Thoracic aorta (tissue), 2 donors: ENCODE measurements around the gene SHH. TPM values are rescaled to one million over a fixed set of nuclear protein-coding genes. Genes with fewer than 3 reads are reported as not detected.
"Not testable (repeated sequence)": the region's sequence is repeated elsewhere in the genome, so short reads cannot be mapped to it uniquely, and the experiment has no call there.

Experiments used
- ATAC-seq: fragments of 150-250 bp; one replicate; pipeline ENCODE4 v1.8.0; 2017; ENCODE audit warnings: low read depth; ENCODE audit not compliant: insufficient number of reproducible peaks, low FRiP score
- DNase-seq: peaks from one replicate; pipeline ENCODE4 v3.0.0-alpha.2; 2020; ENCODE audit warnings: low spot score
- H3K27ac ChIP-seq, 2 donors: fragments of 200-600 bp; sonication (generic); 1 replicate in 1 of 2; 2 replicates in 1 of 2; pipeline ENCODE4 v1.5.1; 2016; ENCODE audit warnings: mild to moderate bottlenecking in 2 of 2, moderate library complexity in 2 of 2
- H3K27me3 ChIP-seq: fragments of 200-600 bp; sonication (generic); replicated peaks from 2 replicates; pipeline ENCODE4 v1.6.0; 2016; ENCODE audit warnings: mild to moderate bottlenecking; ENCODE audit not compliant: insufficient read depth
- H3K36me3 ChIP-seq: fragments of 200-600 bp; sonication (generic); one replicate; pipeline ENCODE4 v1.5.1; 2016
- H3K4me1 ChIP-seq, 2 donors: fragments of 200-600 bp; sonication (generic); 1 replicate in 1 of 2; 2 replicates in 1 of 2; pipeline versions ENCODE4 v1.5.1 to v1.6.0; 2016; ENCODE audit warnings: low read depth in 2 of 2, mild to moderate bottlenecking in 1 of 2; ENCODE audit not compliant: control insufficient read depth in 1 of 2
- H3K4me3 ChIP-seq: fragments of 200-600 bp; sonication (generic); 2 replicates; pipeline ENCODE4 v1.5.1; 2016; ENCODE audit warnings: mild to moderate bottlenecking
- H3K9me3 ChIP-seq: fragments of 200-600 bp; sonication (generic); 2 replicates; pipeline ENCODE4 v1.5.1; 2016
- CTCF ChIP-seq: fragments of 200-600 bp; sonication (generic); IDR thresholded peaks from one replicate; pipeline ENCODE4 v1.5.1; 2019; ENCODE audit warnings: antibody characterized with exemption
- total RNA-seq, 2 donors: library from RNA; depleted of rRNA; stranded (reverse); fragments of >200 nt; gene quantifications; one replicate each; pipeline versions ENCODE4 v1.1.0 to v1.2.3, GENCODE V29; 2016

Gene SHH
- total RNA-seq, 2 donors from 2014 or later: 0.28 TPM; not detected in 1

GRCh38 chr7:155818820-155819168 lies 6.5 kb upstream of the SHH start:
- DNase-seq (no peak), ATAC-seq (no peak)
- H3K4me3 ChIP-seq: no peak overlapping the region
- no peaks in the 10 kb centered on the region for H3K36me3 ChIP-seq
- no peaks in the 10 kb centered on the region for H3K9me3 ChIP-seq
- H3K27me3 ChIP-seq: no peaks in the 10 kb centered on the region
- H3K27ac ChIP-seq: no peak overlapping the region
- TF ChIP-seq CTCF: no peak
- no peaks in the 10 kb centered on the region for H3K4me1 ChIP-seq

DNA sequence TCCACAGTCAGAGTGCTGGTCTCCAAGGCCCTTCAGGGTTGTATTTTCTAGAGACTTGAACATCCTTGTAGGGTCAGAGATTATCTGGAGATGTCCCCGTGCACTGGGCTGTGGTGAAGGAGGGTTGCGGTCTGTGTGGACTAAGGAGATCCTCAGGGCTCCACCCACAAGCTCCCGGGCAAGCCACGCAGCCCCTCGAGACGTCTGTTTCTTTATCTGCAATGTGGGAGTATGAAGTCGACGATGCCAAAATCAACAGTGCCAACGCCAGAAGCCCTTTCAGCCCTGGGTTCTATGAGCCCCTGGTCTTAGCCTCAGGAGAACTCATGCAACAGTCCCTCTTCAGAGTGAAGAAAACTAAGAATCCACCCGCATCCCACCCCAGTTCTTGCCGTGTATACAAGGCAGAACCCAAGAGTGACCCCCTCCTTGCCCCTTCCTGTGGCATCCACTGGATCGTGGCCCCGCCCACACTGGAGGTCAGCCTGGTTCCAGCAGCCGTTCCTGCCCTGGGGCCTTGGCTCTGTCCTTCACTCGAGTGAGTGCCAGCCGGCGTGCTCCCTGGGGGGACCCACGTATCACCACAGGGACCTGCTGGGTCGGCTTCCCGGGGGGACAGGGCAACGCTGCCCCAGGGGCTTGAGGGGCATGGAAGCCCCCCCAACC lies 6.0 kb upstream of the SHH start:
- ATAC-seq: no peak
- Histone ChIP-seq H3K27me3 (no peaks in the 10 kb centered on the region), H3K4me3 (no peak overlapping the region), H3K4me1 (no peaks in the 10 kb centered on the region), H3K9me3 (no peaks in the 10 kb centered on the region), H3K36me3 (no peaks in the 10 kb centered on the region), H3K27ac (no peak overlapping the region)
- no peak for DNase-seq
- TF ChIP-seq CTCF: no peak

DNA sequence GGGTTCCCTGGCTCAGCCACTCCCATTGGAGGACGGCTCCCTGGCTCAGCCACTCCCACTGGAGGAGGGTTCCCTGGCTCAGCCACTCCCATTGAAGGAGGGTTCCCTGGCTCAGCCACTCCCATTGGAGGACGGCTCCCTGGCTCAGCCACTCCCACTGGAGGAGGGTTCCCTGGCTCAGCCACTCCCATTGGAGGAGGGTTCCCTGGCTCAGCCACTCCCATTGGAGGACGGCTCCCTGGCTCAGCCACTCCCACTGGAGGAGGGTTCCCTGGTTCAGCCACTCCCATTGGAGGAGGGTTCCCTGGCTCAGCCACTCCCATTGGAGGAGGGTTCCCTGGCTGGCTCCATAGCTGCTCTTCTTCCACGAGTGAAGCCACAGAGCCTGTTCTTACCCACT lies 5.3 kb upstream of the SHH start:
- H3K27me3 ChIP-seq, H3K4me1 ChIP-seq: not testable (repeated sequence)

DNA sequence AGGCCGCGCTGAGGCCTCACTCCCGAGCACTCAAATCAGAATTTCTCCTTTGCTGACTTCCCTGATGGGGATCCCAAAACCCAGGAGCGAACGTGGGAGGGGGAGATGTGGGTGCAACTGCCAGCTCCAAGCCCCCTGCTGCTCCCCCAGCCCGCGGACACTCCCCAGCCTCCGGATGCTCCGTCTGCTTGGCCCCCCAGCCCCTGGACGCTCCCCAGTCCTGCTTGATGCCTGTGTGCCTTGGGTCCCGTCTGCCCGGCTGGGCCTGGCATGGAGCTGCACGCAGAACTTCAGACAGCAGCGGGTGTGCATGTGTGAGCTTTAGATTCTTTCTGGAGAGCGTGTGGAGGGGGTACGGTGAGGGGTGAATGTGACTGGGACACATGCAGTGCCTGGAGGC lies 4.7 kb upstream of the SHH start:
- no peaks in the 10 kb centered on the region for H3K9me3 ChIP-seq
- no peak for TF ChIP-seq CTCF
- H3K27me3 ChIP-seq: no peaks in the 10 kb centered on the region
- ATAC-seq: no peak
- DNase-seq: no peak
- no peak overlapping the region for H3K4me3 ChIP-seq
- no peaks in the 10 kb centered on the region for H3K4me1 ChIP-seq
- no peaks in the 10 kb centered on the region for H3K36me3 ChIP-seq
- H3K27ac ChIP-seq: no peak overlapping the region

More for the DNA sequence above, 5.3 kb upstream of the SHH start:
- H3K36me3 ChIP-seq, DNase-seq, H3K27ac ChIP-seq, ATAC-seq, H3K9me3 ChIP-seq, H3K4me3 ChIP-seq: not testable (repeated sequence)

- no peaks in the 10 kb centered on the region for H3K27me3 ChIP-seq
- no peak for DNase-seq
- TF ChIP-seq CTCF: no peak
- ATAC-seq: no peak
- no peak overlapping the region for H3K4me3 ChIP-seq
- H3K9me3 ChIP-seq: no peaks in the 10 kb centered on the region
- H3K27ac ChIP-seq: no peak overlapping the region
- H3K4me1 ChIP-seq: no peaks in the 10 kb centered on the region
- H3K36me3 ChIP-seq: no peaks in the 10 kb centered on the region
Observed at GRCh38 chr7:155816192-155816508, 3.9 kb upstream of the SHH start.
